Stimulated activated CD4-positive, alpha-beta T cell treated with anti-CD3 and anti-CD28 coated beads, Interleukin-15, amount 100 ng/mL, for 24 hours (primary cell): ENCODE data around the gene FGF8.

Experiments
- DNase-seq: peaks from one replicate; pipeline ENCODE4 v3.0.0-alpha.2; 2020

The FGF8 gene

DNA sequence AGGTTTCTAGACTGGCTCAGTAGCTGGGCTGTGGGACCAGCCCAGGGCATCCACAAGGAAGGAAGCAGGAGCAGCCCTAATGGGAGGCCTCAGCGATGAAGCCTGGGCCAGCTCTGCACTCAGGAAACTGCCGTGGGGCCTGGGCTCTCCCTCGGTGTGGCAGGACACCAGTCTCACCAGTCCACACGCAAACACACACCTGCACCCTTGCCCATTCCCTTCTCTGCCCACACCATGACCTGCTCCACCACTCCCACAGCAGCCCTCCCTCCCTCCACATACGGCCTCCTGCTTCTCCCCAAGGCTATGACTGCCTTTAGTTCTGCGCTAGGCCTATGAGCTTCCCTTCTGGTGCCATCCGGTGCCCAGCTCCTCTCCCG lies 7.1 kb downstream of the FGF8 start:
- no peak for DNase-seq

DNA sequence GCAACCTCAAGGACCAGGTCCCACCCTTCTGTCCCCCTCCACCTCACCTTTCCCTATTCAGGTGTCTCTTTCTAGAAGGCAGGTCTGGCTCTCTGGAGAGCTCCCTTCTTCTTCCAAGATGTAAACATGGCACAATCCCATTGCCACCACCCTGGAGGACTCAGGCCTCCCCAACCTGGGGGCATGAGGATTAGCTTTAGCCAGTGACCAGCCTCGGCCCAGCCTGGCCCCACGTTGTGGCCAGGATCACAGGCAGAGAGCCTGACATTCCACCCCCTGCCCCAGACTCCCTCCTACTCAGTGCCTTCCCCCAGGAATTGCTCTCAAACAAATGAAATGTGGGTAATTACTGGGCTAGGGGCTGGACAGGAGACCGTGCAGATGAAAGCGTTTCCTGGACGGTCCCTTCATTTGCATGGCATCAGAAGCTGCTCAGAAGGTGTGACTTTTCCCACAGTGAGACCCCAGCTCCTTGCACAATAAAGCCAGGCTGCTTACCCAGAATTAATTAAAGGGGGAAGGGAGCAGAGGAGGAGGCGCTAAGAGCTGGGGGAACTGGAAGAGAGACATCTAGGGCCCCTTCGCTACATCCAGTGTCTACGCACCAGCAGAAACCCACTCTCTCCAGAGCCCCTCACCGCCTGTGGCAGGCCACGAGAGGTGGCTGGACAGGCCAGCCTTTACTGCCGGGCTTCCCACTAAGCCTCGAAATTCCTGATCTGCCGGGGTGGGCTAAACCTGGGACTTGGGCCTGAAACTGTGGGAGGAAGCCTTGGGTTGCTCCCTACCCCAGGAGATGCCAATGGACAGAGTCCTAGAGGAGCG lies 7.7 kb downstream of the FGF8 start:
- no peak for DNase-seq

- no peak for DNase-seq
Measured at GRCh38 chr10:101767600-101767945, 8.3 kb downstream of the FGF8 start.

DNA sequence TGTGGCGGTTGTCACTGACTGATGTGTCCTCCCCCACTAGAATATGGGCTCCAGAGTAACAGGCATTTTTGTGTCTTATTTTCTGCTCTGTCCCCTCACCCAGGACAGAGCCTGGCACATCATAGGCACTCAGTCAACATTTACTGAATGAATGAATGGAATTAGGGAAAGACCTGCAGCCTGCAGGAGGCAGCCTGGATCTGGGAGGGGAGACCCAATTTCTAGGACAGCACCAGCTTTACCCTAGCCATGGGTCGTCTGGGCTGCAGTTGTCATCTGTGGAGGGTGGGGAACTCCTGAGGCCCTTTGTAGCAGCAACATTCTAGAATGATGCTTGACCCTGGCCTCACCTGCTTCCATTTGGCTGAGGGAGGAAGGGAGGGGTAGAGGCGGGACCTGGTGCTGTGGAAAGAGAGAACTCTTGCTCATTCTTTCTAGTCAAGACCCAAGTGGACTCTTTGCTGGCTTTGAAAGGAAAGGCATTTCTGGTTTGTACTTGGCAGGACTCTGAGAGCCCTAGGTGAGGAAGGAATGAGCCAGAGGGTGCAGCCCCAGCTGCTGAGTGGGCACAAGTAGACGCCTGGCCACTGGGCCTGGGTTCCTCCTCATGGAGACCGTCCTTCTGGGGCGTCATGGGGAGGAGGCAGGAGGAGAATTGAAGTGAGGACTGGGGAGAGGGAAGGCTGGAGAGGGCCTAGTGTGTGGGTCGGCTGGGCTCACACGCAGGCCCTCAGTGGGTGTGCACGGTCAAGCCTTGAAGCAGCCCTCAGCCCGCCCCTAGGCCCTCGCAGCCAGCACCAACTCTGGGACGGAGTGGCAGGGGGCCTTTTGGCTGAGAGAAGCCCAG lies 8.9 kb downstream of the FGF8 start:
- DNase-seq, result no peak

GRCh38 chr10:101766306-101766705 lies 9.6 kb downstream of the FGF8 start:
- DNase-seq, result no peak

GRCh38 chr10:101763141-101763846 lies 12.6 kb downstream of the FGF8 start:
- DNase-seq, result no peak

DNA sequence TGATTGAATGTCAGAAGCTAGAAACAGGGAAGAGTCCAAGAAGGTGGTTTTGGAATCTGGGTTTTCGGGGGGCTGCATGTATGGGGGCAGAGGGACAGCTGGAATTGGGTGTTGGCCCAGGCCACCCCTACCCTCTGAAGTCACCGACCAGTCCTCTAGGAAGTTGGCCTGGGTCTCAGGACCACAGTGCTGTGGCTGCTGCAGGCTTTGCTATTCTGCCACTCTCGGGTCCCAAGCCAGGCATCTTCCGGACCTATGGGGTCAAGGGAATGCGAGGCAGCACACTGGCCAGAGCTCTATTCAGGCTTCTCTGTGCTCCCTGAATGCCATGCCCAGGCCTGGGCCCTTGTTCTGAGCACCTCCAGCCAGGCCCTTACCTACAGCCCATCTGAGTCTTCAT lies 13.2 kb downstream of the FGF8 start:
- DNase-seq, result no peak

GRCh38 chr10:101761226-101761625 lies 14.7 kb downstream of the FGF8 start:
- no peak for DNase-seq

GRCh38 chr10:101760510-101760909 lies 15.4 kb downstream of the FGF8 start:
- no peak for DNase-seq

DNA sequence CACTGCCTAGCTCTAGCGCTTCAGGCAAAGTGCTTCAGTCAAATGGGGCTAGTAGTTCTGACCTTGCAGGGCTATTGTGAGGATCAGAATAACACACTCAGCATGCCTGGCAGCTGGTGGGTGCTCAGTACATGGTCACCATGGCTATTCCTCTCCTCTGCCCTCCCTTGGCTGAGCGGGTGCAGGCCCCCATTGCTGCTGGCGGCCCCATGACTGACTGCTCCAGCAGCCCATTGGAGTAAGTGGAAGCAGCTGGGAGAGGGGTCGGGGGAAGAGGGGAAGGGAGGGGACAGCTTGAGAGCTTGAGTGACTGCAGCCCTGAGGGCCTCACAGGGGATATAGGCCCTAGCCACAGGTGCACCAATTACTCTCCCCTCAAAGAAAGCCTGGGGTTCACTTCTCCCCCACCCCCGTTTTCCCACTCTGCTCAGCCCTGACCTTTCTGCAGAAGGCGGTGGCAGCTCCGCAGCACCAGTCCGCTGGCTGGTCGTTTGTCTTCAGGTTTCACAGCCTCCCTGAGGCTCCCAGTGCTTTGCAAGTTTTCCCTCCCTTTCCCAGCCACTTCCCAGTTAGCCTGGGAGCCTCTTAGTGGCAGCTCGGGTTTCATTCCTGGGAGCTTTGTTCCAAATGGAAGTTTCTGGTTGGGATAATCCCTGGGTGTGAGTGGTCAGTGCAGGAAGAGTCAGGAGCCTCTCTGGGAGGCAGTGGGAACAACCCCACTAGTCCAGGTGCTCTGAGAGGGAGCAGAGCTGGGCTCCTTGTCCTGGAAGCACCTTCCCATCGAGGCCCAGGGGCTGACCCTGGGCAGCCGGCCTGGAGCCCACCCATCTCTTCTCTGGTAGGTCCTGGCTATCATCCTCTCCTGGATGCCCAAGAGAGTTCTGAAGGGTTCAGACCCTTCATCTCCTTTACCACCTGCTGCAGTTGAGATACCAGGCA lies 16.3 kb downstream of the FGF8 start:
- no peak for DNase-seq

GRCh38 chr10:101758858-101759257 lies 17.1 kb downstream of the FGF8 start:
- no peak for DNase-seq

DNA sequence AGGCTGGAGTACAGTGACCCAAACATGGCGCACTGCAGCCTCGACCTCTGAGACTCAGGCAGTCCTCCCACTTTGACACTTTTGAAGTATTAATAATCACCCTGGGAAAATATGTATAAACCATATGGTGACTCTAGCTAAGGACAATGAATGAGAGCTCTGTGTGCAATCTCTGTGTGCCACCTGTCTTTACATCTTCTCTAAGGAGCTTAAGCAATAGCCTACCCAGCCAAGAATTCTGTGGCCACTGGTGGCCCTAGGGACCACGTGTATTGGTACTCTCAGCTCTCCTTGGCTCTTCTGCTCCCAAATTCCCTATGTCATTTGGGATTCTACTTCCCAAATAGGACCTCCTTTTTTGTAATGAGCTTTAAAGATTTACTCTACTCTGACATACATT lies 23.7 kb downstream of the FGF8 start:
- DNase-seq, result no peak

- DNase-seq, result no peak
Measured at GRCh38 chr10:101749047-101750016, 26.6 kb downstream of the FGF8 start.

GRCh38 chr10:101748496-101748895 lies 27.4 kb downstream of the FGF8 start:
- no peak for DNase-seq

DNA sequence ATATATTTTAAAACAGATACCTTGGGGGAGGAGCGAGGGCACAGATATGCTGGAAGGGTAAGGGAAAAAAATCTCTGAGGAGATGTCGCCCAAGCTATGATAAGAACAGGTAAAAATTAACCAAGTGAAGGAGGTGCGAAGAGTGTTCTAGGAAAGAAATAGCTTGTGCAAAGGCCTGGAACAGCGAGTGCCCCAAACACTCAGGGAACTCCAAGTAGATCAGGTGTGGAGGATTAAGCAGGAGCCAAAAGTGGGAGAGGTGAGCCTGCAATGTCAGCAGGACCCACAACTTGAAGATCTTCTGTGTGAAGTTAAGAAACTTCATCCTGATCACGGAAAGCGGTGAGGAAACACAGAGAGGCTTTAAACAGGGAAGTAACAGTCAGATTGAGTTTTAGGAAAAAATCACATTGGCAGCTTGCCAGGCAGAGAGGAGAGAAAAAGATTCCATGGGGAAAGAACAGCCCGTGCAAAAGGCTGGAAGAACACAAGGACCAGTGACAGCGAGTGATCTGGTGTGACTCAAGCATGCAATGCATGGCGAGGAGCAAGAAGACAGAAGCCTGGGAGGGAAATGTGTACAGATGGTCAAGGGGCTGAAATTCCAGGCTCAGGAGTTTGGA lies 30.7 kb downstream of the FGF8 start:
- DNase-seq, result no peak

- DNase-seq, result no peak
Measured at GRCh38 chr10:101744267-101744666, 31.6 kb downstream of the FGF8 start.

- DNase-seq, result no peak
Measured at GRCh38 chr10:101741938-101742337, 34.0 kb downstream of the FGF8 start.

DNA sequence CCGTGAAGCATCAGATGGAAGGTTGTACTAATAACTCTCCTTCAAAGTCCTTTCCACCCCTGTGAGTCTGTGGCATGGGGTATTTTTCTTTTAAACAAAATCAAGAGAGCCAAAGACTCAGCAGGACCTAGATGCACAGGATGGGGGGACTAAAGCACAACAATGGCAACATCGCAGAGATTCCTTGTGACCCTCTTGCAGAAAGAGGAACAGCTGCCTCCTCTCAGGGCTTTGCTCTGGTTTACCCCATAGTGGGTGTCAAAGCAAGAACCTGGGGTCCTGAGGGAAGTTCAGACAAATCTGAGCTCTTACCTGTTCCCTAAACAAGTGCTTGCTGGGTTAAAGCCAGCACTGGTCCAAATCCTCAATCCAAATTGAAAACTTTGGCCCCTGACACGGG lies 39.2 kb downstream of the FGF8 start:
- DNase-seq, result no peak

- DNase-seq, result no peak
Measured at GRCh38 chr10:101732096-101732495, 43.8 kb downstream of the FGF8 start.

GRCh38 chr10:101726115-101726387 lies 49.9 kb downstream of the FGF8 start:
- no peak for DNase-seq
